ENCODE measurements around the gene TIMM10.

Gene TIMM10

GRCh38 chr11:57530596-57531507 is at the start of gene TIMM10:
TIMM10 (minus strand) TSS chr11:57530754; CDS start chr11:57530189, 565 bp downstream.
- peak; percentile 90 to 93 for DNase-seq (ENCODE audit: low read depth in 2 of 2)

GRCh38 chr11:57574061-57574460 is 43.5 kb upstream of the TIMM10 start:
- no peak for DNase-seq (ENCODE audit: low read depth in 2 of 2)

- no peak for DNase-seq (ENCODE audit: low read depth in 2 of 2)
Measured at GRCh38 chr11:57571606-57572005, 41.1 kb upstream of the TIMM10 start.

- DNase-seq (ENCODE audit: low read depth in 2 of 2): no peak
Measured at GRCh38 chr11:57568330-57568766, 37.8 kb upstream of the TIMM10 start.

GRCh38 chr11:57567515-57568329 is 37.2 kb upstream of the TIMM10 start, which contains the start of gene UBE2L6:
UBE2L6 (minus strand) TSS chr11:57567672; CDS start chr11:57567611, 61 bp downstream.
- peak; percentile 79 to 88 for DNase-seq (ENCODE audit: low read depth in 2 of 2)

GRCh38 chr11:57566905-57567514 is 36.5 kb upstream of the TIMM10 start:
- no peak for DNase-seq (ENCODE audit: low read depth in 2 of 2)

- DNase-seq (ENCODE audit: low read depth in 2 of 2): no peak
Measured at GRCh38 chr11:57566005-57566904, 35.7 kb upstream of the TIMM10 start.

GRCh38 chr11:57562596-57562995 is 32.0 kb upstream of the TIMM10 start:
- DNase-seq (ENCODE audit: low read depth in 2 of 2): no peak

GRCh38 chr11:57560146-57560545 is 29.6 kb upstream of the TIMM10 start:
- no peak for DNase-seq (ENCODE audit: low read depth in 2 of 2)

GRCh38 chr11:57556041-57556440 is 25.5 kb upstream of the TIMM10 start:
- DNase-seq (ENCODE audit: low read depth in 2 of 2): no peak

GRCh38 chr11:57555393-57555792 is 24.8 kb upstream of the TIMM10 start:
- no peak for DNase-seq (ENCODE audit: low read depth in 2 of 2)

GRCh38 chr11:57552479-57552878 is 21.9 kb upstream of the TIMM10 start:
- DNase-seq (ENCODE audit: low read depth in 2 of 2): no peak

- no peak for DNase-seq (ENCODE audit: low read depth in 2 of 2)
Measured at GRCh38 chr11:57551941-57552340, 21.4 kb upstream of the TIMM10 start.

GRCh38 chr11:57549983-57550382 is 19.4 kb upstream of the TIMM10 start:
- no peak for DNase-seq (ENCODE audit: low read depth in 2 of 2)

GRCh38 chr11:57547854-57548377 is 17.4 kb upstream of the TIMM10 start:
- no peak for DNase-seq (ENCODE audit: low read depth in 2 of 2)

- no peak for DNase-seq (ENCODE audit: low read depth in 2 of 2)
Measured at GRCh38 chr11:57546869-57547475, 16.4 kb upstream of the TIMM10 start.

- no peak for DNase-seq (ENCODE audit: low read depth in 2 of 2)
Measured at GRCh38 chr11:57546451-57546850, 15.9 kb upstream of the TIMM10 start.

- no peak for DNase-seq (ENCODE audit: low read depth in 2 of 2)
Measured at GRCh38 chr11:57545883-57546282, 15.3 kb upstream of the TIMM10 start.

GRCh38 chr11:57544566-57544965 is 14.0 kb upstream of the TIMM10 start:
- DNase-seq (ENCODE audit: low read depth in 2 of 2): no peak

GRCh38 chr11:57543593-57543992 is 13.0 kb upstream of the TIMM10 start:
- no peak for DNase-seq (ENCODE audit: low read depth in 2 of 2)
